Gastrocnemius medialis (tissue), 4 donors: Measurements from ENCODE around the gene FNDC3A. TPM values are rescaled to one million over a fixed set of nuclear protein-coding genes. Genes with fewer than 3 reads are reported as not detected.
"Not testable (repeated sequence)": the region's sequence is repeated elsewhere in the genome, so short reads cannot be mapped to it uniquely, and the experiment has no call there.

Experiments
- ATAC-seq, 2 donors: fragments of 150-250 bp; one replicate each; pipeline ENCODE4 v1.9.1; 2016
- DNase-seq, 2 donors: peaks; one replicate each; pipeline ENCODE4 v3.0.0-alpha.2; 2019
- H3K27ac ChIP-seq, 4 donors: fragments of 200-600 bp; sonication (generic); 1 replicate in 1 of 4; 2 replicates in 3 of 4; pipeline ENCODE4 v1.5.1; 2016 to 2018; ENCODE audit warnings: mild to moderate bottlenecking in 2 of 4, moderate library complexity in 1 of 4
- H3K27me3 ChIP-seq, 3 donors: fragments of 200-600 bp; sonication (generic) in 2 of 3; 1 replicate in 1 of 3; 2 replicates in 2 of 3; pipeline versions ENCODE4 v1.5.1 to v1.6.0; 2016 to 2019; ENCODE audit warnings: mild to moderate bottlenecking in 1 of 3, moderate library complexity in 1 of 3
- H3K36me3 ChIP-seq, 2 donors: fragments of 200-600 bp; sonication (generic) in 1 of 2; one replicate each; pipeline ENCODE4 v1.5.1; 2017 to 2018
- H3K4me1 ChIP-seq, 2 donors: fragments of 200-600 bp; sonication (generic) in 1 of 2; one replicate each; pipeline ENCODE4 v1.5.1; 2016 to 2017; ENCODE audit warnings: mild to moderate bottlenecking in 2 of 2
- H3K4me3 ChIP-seq, 4 donors: fragments of 200-600 bp; sonication (generic) in 3 of 4; 1 replicate in 1 of 4; 2 replicates in 3 of 4; pipeline ENCODE4 v1.5.1; 2016 to 2019; ENCODE audit warnings: mild to moderate bottlenecking in 2 of 4
- H3K9me3 ChIP-seq, 3 donors: fragments of 200-600 bp; sonication (generic) in 2 of 3; 1 replicate in 1 of 3; 2 replicates in 2 of 3; pipeline ENCODE4 v1.5.1; 2016 to 2019
- POLR2A ChIP-seq, 2 donors: fragments of 450-650 bp; IDR thresholded peaks; one replicate each; pipeline ENCODE4 v1.6.1; 2017; ENCODE audit warnings: antibody characterized with exemption in 2 of 2, mild to moderate bottlenecking in 2 of 2, moderate library complexity in 2 of 2
- in situ Hi-C, 4 donors: fragments of 200-750 bp; cut with MboI; loops; one replicate each; pipeline versions ENCODE4 v1.15.0 to v1.8.0; 2017; ENCODE audit warnings: low sequenced_read_pairs in 4 of 4
- intact Hi-C: fragments of 100-400 bp; cut with DNase I; formaldehyde crosslinking; loops from one replicate; pipeline ENCODE4 v1.15.1; 2023; ENCODE audit warnings: low total_unique reads
- total RNA-seq, 4 donors: library from RNA; depleted of rRNA; stranded (reverse); fragments of >200 nt; gene quantifications; one replicate each; pipeline versions ENCODE4 v1.1.0 to v1.2.3, GENCODE V29; 2016
- TF ChIP-seq, protein P1 (sequence below), 5 experiments: fragments of 450-650 bp in 3 of 5; fragments of 200-600 bp in 2 of 5; sonication (generic) in 2 of 5; IDR thresholded peaks in 4 of 5; conservative IDR thresholded peaks in 1 of 5; 1 replicate in 4 of 5; 2 replicates in 1 of 5; pipeline ENCODE4 v1.5.1; 2016 to 2019; ENCODE audit warnings: antibody characterized with exemption in 5 of 5, mild to moderate bottlenecking in 3 of 5, moderate library complexity in 3 of 5

Gene FNDC3A
- total RNA-seq, 4 donors from 2014 or later = 9.6 to 18.3 (median 10.4) TPM

DNA sequence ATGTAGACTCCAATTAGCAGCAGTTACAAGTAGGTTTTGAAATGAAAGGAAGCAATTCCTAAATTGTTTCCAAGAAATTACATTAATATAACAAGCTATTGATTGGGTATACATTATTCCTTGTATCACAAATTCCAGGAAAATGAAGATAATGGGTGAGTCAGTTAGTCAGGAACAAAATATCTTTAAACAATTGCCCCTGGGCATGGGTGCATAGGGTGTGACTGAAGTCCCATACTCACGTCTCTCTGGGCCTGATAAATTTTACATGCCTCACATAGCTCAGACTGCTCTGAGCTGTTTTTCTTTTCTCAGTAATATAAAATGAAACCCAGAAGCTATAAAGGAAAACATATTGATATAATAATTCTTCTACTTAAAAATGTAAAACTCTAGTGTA is 87.8 kb downstream of the FNDC3A start:
- Histone ChIP-seq H3K9me3 (no peaks in the 10 kb centered on the region), H3K4me3 (no peak overlapping the region), H3K36me3 (no peaks in the 10 kb centered on the region), H3K4me1 (peaks cover 3 to 8% of the 10 kb centered on the region in 2 donors), H3K27ac (no peak overlapping the region), H3K27me3 (no peaks in the 10 kb centered on the region)
- in situ Hi-C loops = no loop called here
- TF ChIP-seq, protein P1, sequence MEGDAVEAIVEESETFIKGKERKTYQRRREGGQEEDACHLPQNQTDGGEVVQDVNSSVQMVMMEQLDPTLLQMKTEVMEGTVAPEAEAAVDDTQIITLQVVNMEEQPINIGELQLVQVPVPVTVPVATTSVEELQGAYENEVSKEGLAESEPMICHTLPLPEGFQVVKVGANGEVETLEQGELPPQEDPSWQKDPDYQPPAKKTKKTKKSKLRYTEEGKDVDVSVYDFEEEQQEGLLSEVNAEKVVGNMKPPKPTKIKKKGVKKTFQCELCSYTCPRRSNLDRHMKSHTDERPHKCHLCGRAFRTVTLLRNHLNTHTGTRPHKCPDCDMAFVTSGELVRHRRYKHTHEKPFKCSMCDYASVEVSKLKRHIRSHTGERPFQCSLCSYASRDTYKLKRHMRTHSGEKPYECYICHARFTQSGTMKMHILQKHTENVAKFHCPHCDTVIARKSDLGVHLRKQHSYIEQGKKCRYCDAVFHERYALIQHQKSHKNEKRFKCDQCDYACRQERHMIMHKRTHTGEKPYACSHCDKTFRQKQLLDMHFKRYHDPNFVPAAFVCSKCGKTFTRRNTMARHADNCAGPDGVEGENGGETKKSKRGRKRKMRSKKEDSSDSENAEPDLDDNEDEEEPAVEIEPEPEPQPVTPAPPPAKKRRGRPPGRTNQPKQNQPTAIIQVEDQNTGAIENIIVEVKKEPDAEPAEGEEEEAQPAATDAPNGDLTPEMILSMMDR (IDR thresholded peaks at IDR 0.05 in 4 of 5, conservative IDR thresholded peaks at IDR 0.05 in 1 of 5) = no peak
- no peak for TF ChIP-seq POLR2A (IDR thresholded peaks at IDR 0.05)
- intact Hi-C loops = no loop called here
- no peak for ATAC-seq
- DNase-seq = no peak

DNA sequence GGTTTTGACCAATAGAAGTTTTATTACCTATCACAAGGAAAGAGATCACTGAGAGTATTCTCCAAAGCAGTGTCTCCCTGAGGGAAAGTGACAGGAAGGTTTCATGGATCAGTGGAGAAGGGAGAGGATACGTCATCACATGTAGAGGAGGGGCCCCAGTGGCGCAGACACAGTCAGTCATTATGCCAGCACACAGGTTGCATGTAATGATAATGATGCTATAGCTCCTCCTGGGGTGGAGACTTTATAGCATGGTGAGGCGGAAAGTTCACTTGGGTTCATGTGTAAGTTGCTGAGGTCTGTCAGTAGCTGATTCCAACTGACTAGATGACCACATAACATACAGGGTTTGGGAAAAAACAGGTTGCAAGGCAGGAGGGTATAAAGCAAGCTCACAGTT is 88.8 kb downstream of the FNDC3A start:
- no peak for ATAC-seq

DNA sequence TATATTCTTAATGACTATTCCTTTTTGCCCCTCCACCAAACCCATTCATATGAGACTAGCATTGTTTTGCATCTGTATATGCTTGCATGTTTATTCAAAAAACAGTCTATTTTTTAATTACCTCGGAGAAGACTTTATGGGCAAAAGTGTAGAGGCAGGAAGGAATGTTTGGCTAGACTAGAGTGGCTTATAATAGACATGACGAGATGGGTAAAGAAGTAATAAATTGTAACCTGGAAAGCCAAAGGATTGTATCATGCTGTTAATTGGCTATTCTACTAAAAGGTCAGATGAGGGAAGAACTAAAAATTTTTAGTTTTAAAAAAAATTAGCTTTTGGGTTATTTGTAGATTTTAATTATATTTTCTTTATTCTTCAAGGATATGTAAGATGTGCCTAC is 91.1 kb downstream of the FNDC3A start:
- H3K4me3 ChIP-seq = no peak overlapping the region
- no peaks in the 10 kb centered on the region for H3K9me3 ChIP-seq
- no peak overlapping the region for H3K27ac ChIP-seq
- TF ChIP-seq POLR2A (IDR thresholded peaks at IDR 0.05) = no peak
- TF ChIP-seq, protein P1 (IDR thresholded peaks at IDR 0.05 in 4 of 5, conservative IDR thresholded peaks at IDR 0.05 in 1 of 5) = no peak
- intact Hi-C loops (no loop called here), in situ Hi-C loops (no loop called here)
- H3K4me1 ChIP-seq = peaks cover 3 to 8% of the 10 kb centered on the region in 2 donors
- H3K27me3 ChIP-seq = no peaks in the 10 kb centered on the region
- DNase-seq (no peak), ATAC-seq (no peak)
- no peaks in the 10 kb centered on the region for H3K36me3 ChIP-seq

More for the DNA sequence above, 88.8 kb downstream of the FNDC3A start:
- no peak overlapping the region for H3K27ac ChIP-seq
- in situ Hi-C loops = no loop called here
- H3K9me3 ChIP-seq = no peaks in the 10 kb centered on the region
- DNase-seq = no peak
- no peak overlapping the region for H3K4me3 ChIP-seq
- TF ChIP-seq, protein P1 (IDR thresholded peaks at IDR 0.05 in 4 of 5, conservative IDR thresholded peaks at IDR 0.05 in 1 of 5) = no peak
- TF ChIP-seq POLR2A (IDR thresholded peaks at IDR 0.05) = no peak
- intact Hi-C loops = no loop called here
- no peaks in the 10 kb centered on the region for H3K27me3 ChIP-seq
- peaks cover 3 to 8% of the 10 kb centered on the region in 2 donors for H3K4me1 ChIP-seq
- H3K36me3 ChIP-seq = no peaks in the 10 kb centered on the region

DNA sequence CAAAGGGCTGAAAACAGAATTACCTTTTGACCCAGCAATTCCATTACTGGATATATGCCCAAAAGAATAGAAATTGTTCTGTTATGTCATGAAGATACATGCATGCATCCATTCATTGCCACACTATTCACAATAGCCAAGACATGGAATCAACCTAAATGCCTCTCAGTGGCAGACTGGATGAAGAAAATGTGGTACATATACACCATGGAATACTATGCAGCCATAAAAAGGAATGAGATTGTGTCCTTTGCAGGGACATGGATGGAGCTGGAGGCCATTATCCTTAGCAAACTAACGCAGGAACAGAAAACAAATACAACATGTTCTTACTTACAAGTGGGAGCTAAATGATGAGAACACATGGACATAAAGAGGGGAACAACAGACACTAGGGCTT is 92.8 kb downstream of the FNDC3A start:
- H3K9me3 ChIP-seq, H3K27ac ChIP-seq, ATAC-seq, intact Hi-C loops, in situ Hi-C loops, H3K27me3 ChIP-seq, H3K36me3 ChIP-seq, DNase-seq, H3K4me3 ChIP-seq: not testable (repeated sequence)
- H3K4me1 ChIP-seq = peaks cover 3 to 12% of the 10 kb centered on the region in 2 donors

DNA sequence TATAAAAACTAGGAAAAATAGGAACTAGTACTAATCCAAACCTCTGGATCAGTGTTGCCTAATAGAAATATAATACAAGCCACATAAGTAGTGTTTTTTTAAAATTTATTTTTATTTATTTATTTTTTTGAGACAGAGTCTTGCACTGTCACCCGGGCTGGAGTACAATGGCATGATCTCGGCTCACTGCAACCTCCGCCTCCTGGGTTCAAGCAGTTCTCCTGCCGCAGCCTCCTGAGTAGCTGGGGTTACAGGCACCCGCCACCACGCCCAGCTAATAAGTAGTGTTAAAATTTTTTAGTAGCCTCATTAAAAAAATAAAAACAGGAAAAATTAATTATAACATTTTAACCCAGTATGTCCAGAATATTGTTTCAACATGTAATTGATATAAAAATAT is 94.3 kb downstream of the FNDC3A start:
- H3K4me3 ChIP-seq, H3K36me3 ChIP-seq, DNase-seq, H3K27me3 ChIP-seq, intact Hi-C loops, in situ Hi-C loops, H3K27ac ChIP-seq, H3K9me3 ChIP-seq, ATAC-seq: not testable (repeated sequence)
- peaks cover 3 to 12% of the 10 kb centered on the region in 2 donors for H3K4me1 ChIP-seq

DNA sequence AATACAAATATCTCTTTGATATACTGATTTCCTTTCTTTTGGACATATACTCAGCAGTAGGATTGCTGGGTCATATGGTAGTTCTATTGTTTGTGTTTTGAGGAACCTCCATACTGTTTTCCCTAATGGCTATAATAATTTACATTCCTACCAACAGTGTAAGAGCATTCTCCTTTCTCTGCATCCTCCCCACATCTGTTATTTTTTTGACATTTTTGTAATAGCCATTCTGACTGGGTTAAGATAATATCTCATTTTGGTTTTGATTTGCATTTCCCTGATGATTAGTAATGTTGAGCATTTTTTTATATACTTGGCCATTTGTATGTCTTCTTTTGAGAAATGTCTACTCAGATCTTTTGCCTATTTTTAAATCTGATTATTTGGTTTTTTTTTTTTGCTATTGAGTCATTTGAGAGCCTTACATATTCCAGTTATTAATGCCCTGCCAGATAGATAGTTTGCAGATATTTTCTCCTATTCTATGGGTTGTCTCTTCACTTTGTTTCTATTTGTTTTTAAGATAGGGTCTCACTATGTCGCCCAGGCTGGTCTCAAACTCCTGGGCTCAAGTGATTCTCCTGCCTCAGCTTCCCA is 95.7 kb downstream of the FNDC3A start:
- Histone ChIP-seq H3K36me3 (no peaks in the 10 kb centered on the region), H3K4me1 (peaks cover 3 to 12% of the 10 kb centered on the region in 2 donors), H3K27me3 (no peaks in the 10 kb centered on the region), H3K27ac (no peak overlapping the region), H3K4me3 (no peak overlapping the region), H3K9me3 (no peaks in the 10 kb centered on the region)
- no peak for TF ChIP-seq POLR2A (IDR thresholded peaks at IDR 0.05)
- TF ChIP-seq, protein P1 (IDR thresholded peaks at IDR 0.05 in 4 of 5, conservative IDR thresholded peaks at IDR 0.05 in 1 of 5) = no peak
- no peak for ATAC-seq
- intact Hi-C loops (no loop called here), in situ Hi-C loops (no loop called here)
- no peak for DNase-seq
